Suprapubic skin (tissue), 4 donors: ENCODE results near the gene MFN2. TPM values are rescaled to one million over a fixed set of nuclear protein-coding genes. Genes with fewer than 3 reads are reported as not detected.

Source experiments
- DNase-seq, 2 donors: peaks; one replicate each; pipeline ENCODE4 v3.0.0-alpha.2; 2019; ENCODE audit warnings: low spot score in 2 of 2
- H3K27ac ChIP-seq: fragments of 200-600 bp; sonication (generic); one replicate; pipeline ENCODE4 v1.5.1; 2019
- H3K27me3 ChIP-seq: fragments of 200-600 bp; sonication (generic); one replicate; pipeline ENCODE4 v1.5.1; 2019
- H3K36me3 ChIP-seq: fragments of 200-600 bp; sonication (generic); one replicate; pipeline ENCODE4 v1.5.1; 2019
- H3K4me1 ChIP-seq: fragments of 200-600 bp; sonication (generic); one replicate; pipeline ENCODE4 v1.5.1; 2019
- H3K4me3 ChIP-seq: fragments of 200-600 bp; sonication (generic); one replicate; pipeline ENCODE4 v1.5.1; 2019; ENCODE audit warnings: mild to moderate bottlenecking
- H3K9me3 ChIP-seq: fragments of 200-600 bp; sonication (generic); one replicate; pipeline ENCODE4 v1.5.1; 2019
- EP300 ChIP-seq: sonication (generic); formaldehyde crosslinking; IDR thresholded peaks from one replicate; pipeline ENCODE4 v1.6.1; 2017; ENCODE audit warnings: antibody characterized with exemption
- POLR2A ChIP-seq, 2 donors: fragments of 450-650 bp; IDR thresholded peaks; one replicate each; pipeline ENCODE4 v1.6.1; 2017; ENCODE audit warnings: antibody characterized with exemption in 2 of 2, mild to moderate bottlenecking in 2 of 2, moderate library complexity in 2 of 2
- POLR2AphosphoS5 ChIP-seq, 3 donors: sonication (generic); formaldehyde crosslinking; IDR thresholded peaks; one replicate each; pipeline ENCODE4 v1.6.1; 2017; ENCODE audit warnings: antibody characterized with exemption in 3 of 3
- WGBS: methylation state at CpG from one replicate; pipeline ENCODE4 v1.1.5; 2018; 5-methylcytosine and 5-hydroxymethylcytosine counted together
- total RNA-seq, 4 donors: library from RNA; depleted of rRNA; stranded (reverse); fragments of >200 nt; gene quantifications; one replicate each; pipeline ENCODE4 v1.1.0, GENCODE V29; 2016
- TF ChIP-seq, protein P1 (sequence below), 2 donors: fragments of 200-600 bp in 1 of 2; fragments of 450-650 bp in 1 of 2; sonication (generic) in 1 of 2; IDR thresholded peaks; one replicate each; pipeline ENCODE4 v1.5.1; 2016 to 2019; ENCODE audit warnings: antibody characterized with exemption in 2 of 2, mild to moderate bottlenecking in 1 of 2, moderate library complexity in 1 of 2

The MFN2 gene
- total RNA-seq, 4 donors from 2014 or later = 106 to 146 (median 124) TPM

- peaks cover 12% of the 10 kb centered on the region for H3K4me1 ChIP-seq
- TF ChIP-seq POLR2A (IDR thresholded peaks at IDR 0.05) (no peak), POLR2AphosphoS5 (IDR thresholded peaks at IDR 0.05) (no peak), EP300 (no peak)
- TF ChIP-seq, protein P1, sequence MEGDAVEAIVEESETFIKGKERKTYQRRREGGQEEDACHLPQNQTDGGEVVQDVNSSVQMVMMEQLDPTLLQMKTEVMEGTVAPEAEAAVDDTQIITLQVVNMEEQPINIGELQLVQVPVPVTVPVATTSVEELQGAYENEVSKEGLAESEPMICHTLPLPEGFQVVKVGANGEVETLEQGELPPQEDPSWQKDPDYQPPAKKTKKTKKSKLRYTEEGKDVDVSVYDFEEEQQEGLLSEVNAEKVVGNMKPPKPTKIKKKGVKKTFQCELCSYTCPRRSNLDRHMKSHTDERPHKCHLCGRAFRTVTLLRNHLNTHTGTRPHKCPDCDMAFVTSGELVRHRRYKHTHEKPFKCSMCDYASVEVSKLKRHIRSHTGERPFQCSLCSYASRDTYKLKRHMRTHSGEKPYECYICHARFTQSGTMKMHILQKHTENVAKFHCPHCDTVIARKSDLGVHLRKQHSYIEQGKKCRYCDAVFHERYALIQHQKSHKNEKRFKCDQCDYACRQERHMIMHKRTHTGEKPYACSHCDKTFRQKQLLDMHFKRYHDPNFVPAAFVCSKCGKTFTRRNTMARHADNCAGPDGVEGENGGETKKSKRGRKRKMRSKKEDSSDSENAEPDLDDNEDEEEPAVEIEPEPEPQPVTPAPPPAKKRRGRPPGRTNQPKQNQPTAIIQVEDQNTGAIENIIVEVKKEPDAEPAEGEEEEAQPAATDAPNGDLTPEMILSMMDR (IDR thresholded peaks at IDR 0.05) = no peak
- no peak overlapping the region for H3K27ac ChIP-seq
- H3K4me3 ChIP-seq = no peak overlapping the region
- whole genome bisulfite sequencing = 92% methylated on average over 7 of the region's 7 CpGs
- H3K36me3 ChIP-seq = peaks cover 71% of the 10 kb centered on the region
- no peaks in the 10 kb centered on the region for H3K9me3 ChIP-seq
- no peaks in the 10 kb centered on the region for H3K27me3 ChIP-seq
- DNase-seq = no peak
Observed at GRCh38 chr1:11989669-11990068, 9.4 kb downstream of the MFN2 start.

DNA sequence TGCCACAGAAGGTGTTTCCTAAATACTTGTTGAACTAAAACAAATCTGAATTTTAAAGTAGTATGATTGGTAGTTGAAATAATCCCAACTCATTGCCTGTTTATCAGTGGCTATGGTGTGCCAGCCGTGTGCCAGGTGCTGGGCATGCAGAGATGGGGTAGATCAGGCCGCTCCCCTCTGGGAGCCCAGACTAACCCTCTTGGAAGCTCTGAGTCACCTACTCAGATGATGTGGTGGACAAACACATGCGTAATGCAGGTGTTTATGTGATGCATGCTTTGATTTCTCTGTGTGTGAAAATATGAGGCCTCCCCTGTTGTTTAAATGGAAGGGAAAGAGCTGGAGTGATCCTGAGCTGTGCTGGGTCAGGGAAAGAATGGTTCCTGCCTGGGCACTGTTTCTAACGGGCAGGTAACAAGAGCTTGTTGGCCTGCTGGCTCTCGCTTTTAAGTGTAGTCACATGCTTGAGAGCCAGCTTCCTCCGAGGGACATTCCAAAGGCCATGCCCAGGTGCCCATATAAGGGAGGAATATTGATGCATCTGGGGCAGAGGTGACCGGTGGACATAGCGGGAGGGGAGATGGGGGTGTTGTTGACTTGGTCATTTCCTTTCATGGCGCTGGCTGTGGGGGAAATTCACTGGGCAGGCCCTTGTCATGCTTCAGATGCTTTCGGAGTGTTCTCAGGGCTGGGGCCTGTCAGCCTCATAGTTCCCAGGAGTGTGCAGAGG, 10.2 kb downstream of the MFN2 start:
- Histone ChIP-seq H3K27ac (no peak overlapping the region), H3K4me3 (no peak overlapping the region), H3K27me3 (no peaks in the 10 kb centered on the region), H3K36me3 (peaks cover 76% of the 10 kb centered on the region), H3K4me1 (peaks cover 8% of the 10 kb centered on the region), H3K9me3 (no peaks in the 10 kb centered on the region)
- DNase-seq = no peak
- WGBS = 91% methylated on average over 10 of the region's 10 CpGs
- TF ChIP-seq EP300 (peak; percentile 46), POLR2AphosphoS5 (IDR thresholded peaks at IDR 0.05) (no peak)

DNA sequence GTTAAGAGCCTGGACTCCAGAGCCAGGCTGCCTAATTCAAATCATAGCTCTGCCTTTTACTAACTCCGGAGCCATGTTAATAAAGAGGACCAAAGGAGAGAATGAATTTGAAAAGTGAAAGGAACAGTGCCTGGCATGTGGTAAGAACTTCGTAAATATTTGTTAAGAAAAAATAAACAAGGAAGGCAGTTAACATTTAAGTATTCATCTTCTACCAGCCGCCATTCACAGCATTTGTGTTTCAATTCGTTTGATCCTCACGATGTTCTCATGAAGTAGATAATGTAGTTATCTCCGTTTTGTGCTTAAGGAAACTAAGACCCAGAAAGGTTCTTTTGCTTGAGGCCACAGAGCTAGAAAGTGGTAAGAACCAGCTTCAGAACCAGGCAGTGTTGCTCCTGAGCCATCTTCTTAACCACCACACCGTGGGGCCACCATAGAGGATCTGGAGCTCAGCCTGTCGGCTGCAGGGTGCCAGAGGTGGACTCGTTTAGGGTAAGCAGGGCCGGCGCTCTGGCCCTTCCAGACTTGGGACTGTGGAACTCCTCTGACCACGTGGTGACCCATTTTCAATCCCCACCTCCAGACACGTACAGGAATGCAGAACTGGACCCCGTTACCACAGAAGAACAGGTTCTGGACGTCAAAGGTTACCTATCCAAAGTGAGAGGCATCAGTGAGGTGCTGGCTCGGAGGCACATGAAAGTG, 11.9 kb downstream of the MFN2 start:
- Histone ChIP-seq H3K36me3 (peaks cover 84% of the 10 kb centered on the region), H3K4me3 (no peak overlapping the region), H3K27ac (no peak overlapping the region), H3K9me3 (no peaks in the 10 kb centered on the region), H3K27me3 (no peaks in the 10 kb centered on the region), H3K4me1 (no peaks in the 10 kb centered on the region)
- WGBS = 86% methylated on average over 16 of the region's 16 CpGs
- no peak for DNase-seq
- no peak for TF ChIP-seq EP300
- TF ChIP-seq POLR2AphosphoS5 (IDR thresholded peaks at IDR 0.05) = no peak
- TF ChIP-seq, protein P1 (IDR thresholded peaks at IDR 0.05) = no peak
- no peak for TF ChIP-seq POLR2A (IDR thresholded peaks at IDR 0.05)

DNA sequence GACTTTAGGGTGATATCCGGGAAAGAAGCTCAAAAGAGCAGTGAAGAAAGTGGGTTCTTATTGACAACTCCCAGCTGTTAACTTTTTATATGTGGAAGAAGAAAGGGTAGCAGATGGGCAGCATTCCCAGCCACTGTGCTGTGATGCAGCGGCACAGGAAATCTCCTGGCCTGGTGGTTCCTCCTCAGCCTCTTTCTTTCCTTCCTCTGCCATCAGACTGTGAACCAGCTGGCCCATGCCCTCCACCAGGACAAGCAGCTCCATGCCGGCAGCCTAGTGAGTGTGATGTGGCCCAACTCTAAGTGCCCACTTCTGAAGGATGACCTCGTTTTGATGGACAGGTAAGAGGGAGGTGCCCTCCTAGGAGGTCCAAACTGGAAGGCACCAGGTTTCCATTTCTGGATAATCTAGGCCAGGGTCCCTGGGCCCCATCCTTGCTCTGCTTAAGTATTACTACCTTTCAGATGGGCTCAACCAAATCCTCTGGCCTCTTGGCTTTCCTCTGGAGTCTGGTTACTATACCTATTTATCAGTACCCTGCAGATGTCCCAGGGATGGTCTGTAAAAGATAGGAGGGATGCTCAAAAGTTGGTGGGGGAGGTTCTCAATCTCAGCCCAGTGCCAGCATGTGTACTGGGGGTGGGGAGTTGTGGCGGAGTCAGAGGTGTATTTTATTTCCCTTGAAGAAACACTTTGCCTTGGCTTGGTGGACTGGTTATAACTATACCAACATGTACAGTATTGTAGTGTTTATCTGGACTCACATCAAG, 17.0 kb downstream of the MFN2 start:
- no peaks in the 10 kb centered on the region for H3K4me1 ChIP-seq
- no peaks in the 10 kb centered on the region for H3K27me3 ChIP-seq
- no peak for TF ChIP-seq POLR2A (IDR thresholded peaks at IDR 0.05)
- TF ChIP-seq, protein P1 (IDR thresholded peaks at IDR 0.05) = no peak
- no peak for TF ChIP-seq EP300
- no peak overlapping the region for H3K27ac ChIP-seq
- peaks cover 100% of the 10 kb centered on the region for H3K36me3 ChIP-seq
- no peak for DNase-seq
- no peaks in the 10 kb centered on the region for H3K9me3 ChIP-seq
- 93% methylated on average over 5 of the region's 5 CpGs for WGBS
- no peak overlapping the region for H3K4me3 ChIP-seq

DNA sequence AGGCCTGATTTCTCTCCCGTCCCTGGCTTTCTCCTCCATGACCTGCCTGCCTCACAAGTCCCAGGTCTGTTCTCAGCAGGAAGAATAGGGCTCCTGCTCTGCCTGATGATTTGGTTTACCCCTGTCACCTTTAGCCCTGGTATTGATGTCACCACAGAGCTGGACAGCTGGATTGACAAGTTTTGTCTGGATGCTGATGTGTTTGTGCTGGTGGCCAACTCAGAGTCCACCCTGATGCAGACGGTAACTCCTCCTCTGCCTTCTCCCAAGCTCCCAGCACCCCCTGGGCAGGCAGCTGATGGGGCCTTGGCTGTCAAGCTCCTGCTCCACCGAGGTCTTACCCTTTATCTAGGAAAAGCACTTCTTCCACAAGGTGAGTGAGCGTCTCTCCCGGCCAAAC, 18.4 kb downstream of the MFN2 start:
- Histone ChIP-seq H3K36me3 (peaks cover 100% of the 10 kb centered on the region), H3K27me3 (no peaks in the 10 kb centered on the region), H3K4me1 (no peaks in the 10 kb centered on the region), H3K9me3 (no peaks in the 10 kb centered on the region), H3K4me3 (no peak overlapping the region), H3K27ac (no peak overlapping the region)
- DNase-seq = no peak
- WGBS = 92% methylated on average over 5 of the region's 5 CpGs
- TF ChIP-seq, protein P1 (IDR thresholded peaks at IDR 0.05) = no peak
- TF ChIP-seq POLR2AphosphoS5 (IDR thresholded peaks at IDR 0.05) = no peak
- no peak for TF ChIP-seq POLR2A (IDR thresholded peaks at IDR 0.05)
- no peak for TF ChIP-seq EP300
